GM04503 (cell line): Measurements from ENCODE around the gene KRTAP12-4.
"Not testable (repeated sequence)": the region's sequence is repeated elsewhere in the genome, so short reads cannot be mapped to it uniquely, and the experiment has no call there.

Experiments
- DNase-seq: peaks from one replicate; pipeline ENCODE4 v3.0.0-alpha.2; 2012; ENCODE audit warnings: low read depth

The KRTAP12-4 gene

DNA sequence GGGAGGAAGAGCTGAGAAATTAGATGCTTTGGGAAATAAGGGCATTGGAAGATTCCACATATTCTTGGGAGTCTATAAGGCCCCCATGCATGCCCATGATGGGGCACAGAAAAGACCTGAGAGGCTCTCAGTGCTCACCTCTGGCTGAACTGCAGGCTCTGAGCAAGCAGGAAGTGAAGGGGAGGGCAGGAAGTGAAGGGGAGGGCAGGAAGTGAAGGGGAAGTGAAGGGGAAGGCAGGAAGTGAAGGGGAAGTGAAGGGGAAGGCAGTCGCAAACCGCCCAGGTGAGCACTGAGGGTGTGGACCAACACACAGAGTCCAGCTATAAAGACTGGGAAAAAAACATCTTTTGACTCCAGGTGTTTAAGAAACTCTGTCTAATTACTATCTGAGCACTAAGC is 24.0 kb downstream of the KRTAP12-4 start:
- DNase-seq = no peak

DNA sequence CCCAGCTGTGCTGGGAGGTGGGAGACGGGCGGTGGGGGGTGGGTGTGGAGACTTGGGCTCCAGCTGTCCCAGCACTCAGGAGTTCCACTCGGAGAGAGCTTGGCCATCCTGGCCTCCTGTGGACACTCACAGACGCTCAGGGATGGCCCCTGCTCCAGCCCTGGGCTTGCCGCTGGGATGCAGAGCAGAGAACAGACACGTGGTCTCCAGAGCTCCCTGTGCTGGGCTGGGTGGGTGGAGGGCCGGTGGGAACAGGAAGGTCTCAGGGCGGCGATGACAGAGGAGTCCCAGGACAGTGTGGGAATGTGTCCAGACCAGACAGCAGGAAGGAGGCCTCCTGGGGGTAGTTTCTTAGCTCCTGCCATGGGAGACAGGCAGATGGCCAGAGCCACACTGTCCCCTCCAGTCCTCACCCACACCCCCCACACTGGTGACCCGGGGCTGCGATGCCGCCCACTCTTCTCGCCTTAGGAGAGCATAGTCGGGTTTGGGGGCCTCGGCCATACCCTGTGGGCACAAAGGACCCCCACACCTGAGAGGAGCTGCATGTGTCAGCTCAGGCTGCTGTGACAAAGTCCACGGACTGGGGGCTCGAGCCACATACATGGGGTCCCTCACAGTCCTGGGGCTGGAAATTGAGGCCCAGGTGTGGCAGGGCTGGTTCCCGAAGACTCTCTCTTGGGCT is 25.6 kb downstream of the KRTAP12-4 start:
- no peak for DNase-seq

DNA sequence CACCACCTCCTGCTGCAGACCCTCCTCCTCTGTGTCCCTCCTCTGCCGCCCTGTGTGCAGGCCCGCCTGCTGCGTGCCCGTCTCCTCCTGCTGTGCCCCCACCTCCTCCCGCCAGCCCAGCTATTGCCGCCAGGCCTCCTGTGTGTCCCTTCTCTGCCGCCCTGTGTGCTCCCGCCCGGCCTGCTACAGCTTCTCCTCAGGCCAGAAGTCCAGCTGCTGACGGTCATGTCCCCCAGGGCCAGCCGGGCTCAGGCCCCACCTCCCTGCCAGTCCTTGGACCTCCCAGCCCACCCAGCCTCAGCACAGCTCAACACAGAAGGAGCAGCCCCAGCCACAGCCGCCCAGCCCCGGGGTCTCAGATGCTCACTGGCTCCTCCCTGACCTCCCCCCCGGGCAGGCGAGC is 26.6 kb downstream of the KRTAP12-4 start:
- DNase-seq = not testable (repeated sequence)

DNA sequence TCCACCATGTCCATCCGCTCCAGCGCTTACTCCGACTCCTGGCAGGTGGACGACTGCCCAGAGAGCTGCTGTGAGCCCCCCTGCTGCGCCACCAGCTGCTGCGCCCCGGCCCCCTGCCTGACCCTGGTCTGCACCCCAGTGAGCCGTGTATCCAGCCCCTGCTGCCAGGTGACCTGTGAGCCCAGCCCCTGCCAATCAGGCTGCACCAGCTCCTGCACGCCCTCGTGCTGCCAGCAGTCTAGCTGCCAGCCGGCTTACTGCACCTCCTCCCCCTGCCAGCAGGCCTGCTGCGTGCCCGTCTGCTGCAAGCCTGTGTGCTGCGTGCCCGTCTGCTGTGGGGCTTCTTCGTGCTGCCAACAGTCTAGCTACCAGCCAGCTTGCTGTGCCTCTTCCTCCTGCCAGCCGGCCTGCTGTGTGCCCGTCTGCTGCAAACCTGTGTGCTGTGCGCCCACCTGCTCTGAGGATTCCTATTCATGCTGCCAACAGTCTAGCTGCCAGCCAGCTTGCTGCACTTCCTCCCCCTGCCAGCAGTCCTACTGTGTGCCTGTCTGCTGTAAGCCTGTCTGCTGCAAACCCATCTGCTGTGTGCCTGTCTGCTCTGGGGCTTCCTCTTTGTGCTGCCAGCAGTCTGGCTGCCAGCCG is 27.2 kb downstream of the KRTAP12-4 start:
- not testable (repeated sequence) for DNase-seq

DNA sequence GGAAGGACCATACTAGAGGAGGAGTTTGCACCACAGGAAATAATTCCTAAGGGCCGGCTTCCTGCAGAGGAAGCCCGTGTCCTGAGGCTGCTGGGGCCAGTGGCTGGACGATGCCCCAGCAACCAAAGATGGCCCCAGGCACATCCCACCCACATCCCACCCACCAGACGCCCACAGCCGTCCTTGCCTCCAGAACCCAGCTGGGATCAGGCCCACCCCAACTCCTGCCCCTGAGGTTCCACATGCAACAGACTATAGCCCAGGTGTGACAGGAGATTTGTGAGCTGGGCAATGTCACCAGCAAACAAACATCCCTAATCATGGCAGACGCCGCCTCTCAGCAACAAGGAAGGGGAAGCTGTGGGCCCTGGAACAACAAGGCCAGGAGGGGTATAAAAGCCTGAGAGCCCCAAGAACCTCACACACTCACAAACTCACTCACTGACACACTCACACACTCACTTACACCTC is 27.8 kb downstream of the KRTAP12-4 start, which contains the start of gene KRTAP10-9:
KRTAP10-9 (plus strand) TSS at position 421 of the 471 bp plus-strand sequence. CDS start 79 bp downstream, outside the sequence.
- no peak for DNase-seq

DNA sequence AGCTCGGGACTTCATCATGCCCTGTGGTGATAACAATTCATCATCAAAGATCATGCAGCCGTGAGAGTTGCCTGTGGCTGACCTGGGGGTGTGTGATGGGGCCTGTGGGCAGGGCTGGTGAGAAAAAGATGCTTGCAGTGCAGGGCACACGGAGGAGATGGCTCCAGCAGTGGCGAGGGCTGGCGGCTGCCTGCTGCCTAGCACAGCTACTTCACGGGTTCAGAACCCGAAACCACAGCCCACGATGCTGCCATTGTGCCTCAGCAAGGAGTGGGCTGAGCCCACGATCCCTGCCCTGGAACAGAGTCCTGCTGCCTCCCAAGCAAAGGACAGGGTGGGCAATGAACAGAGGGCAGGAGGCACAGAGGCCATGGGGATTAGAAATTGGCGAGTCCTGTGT is 28.2 kb downstream of the KRTAP12-4 start:
- DNase-seq = no peak

DNA sequence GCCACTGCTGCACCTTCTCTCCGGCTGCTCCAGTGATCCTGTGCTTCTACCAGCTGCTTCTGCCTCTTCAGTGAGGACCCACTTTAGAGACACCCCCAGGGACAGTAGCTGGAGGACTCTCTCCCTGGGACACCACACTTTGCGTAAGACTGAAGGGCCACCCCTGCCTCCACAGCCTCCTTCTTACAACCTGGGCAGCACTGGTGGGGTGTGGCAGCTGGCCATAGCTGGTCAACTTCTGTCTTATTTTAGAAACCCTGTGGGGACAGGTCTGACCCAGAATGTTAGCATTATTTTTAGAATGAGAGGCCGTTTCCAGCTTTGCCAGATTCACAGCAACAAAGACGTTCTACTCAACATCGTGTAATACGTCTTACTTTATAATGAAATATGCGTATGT is 28.7 kb downstream of the KRTAP12-4 start:
- no peak for DNase-seq

DNA sequence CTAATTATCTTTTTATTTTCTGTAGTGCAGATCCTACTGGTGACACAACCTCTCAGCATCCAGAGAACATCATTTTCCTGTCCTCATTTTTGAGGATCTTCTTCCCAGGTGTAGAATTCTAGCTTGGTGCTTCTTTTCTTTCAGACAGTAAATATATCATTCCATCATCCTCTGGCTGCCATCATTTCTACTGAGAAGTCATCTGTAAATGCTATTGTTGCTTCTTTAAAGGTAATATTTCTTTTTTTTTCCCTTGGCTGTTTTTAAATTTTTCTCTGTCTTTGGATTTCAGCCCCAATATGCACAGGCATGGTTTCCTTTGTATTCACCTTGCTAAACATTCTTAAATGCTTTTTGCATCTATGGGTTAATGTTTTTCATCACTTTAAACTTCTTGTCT is 30.9 kb downstream of the KRTAP12-4 start:
- no peak for DNase-seq

DNA sequence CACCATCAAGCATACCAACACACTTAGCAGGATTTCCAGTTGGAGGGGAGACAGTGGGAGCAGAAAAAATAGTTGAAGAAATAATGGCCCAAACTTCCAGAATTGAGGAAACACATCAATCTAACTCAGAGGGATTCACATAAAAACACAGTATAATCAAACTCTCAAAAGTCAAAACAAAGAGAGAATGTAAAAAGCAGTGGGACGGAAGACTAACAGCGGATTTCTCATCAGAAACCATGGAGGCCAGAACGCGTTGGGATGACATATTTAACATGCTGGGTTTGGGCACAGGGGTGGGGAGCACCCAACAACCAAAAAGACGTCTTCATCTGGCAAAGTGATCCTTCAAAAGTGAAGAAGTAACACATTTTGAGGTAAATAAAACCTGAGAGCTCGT is 34.6 kb downstream of the KRTAP12-4 start:
- no peak for DNase-seq

DNA sequence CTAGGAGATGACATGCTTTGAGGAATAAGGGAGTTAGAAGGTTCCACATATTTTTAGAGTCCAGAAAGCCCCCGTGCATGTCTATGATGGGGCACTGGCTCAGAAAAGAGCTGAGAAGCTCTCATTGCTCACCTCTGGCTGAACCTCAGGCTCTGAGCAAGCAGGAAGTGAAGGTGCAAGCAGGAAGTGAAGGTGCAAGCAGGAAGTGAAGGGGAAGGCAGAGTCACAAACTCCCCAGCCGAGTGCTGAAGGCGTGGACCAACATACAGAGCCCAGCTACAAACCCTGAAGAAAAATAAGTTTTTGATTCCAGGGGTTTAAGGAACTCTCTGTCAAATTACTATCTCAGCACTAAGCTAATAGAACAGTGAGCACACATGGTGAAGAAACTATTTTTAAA is 35.5 kb downstream of the KRTAP12-4 start:
- no peak for DNase-seq

DNA sequence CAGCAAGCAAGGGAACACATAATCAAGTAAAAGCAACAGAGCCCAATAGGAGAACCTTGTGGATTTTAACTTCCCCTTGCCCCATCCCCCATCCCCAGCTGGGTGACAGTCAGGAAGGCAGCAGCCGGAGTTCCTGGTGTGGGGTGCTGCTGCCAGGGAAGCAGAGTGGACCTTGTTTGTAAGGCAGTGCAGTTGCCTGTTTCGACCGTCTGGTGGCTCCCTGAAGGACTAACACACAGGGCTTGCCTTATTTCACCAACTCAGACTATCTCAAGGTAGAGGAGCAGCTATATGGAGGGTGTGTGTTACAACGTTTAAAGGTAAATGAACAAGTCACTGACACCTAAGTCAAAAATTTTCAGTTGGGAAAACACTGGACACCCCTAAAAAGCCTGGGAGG is 36.0 kb downstream of the KRTAP12-4 start:
- no peak for DNase-seq

DNA sequence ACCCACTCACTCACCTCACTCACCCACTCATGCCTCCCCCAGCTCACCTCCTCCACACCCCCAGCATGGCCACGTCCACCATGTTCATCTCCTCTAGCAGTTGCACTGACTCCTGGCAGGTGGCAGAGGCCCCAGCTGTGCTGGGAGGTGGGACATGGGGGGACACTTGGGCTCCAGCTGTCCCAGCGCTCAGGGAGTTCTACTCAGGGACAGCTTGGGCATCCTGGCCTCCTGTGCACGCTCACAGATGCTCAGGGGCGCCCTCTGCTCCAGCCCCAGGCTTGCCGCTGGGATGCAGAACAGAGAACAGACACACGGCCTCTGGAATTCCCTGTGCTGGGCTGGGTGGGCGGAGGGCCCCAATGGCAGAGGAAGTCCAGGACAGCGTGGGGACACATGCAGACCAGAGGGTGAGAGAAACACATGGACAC is 37.4 kb downstream of the KRTAP12-4 start:
- DNase-seq = no peak

DNA sequence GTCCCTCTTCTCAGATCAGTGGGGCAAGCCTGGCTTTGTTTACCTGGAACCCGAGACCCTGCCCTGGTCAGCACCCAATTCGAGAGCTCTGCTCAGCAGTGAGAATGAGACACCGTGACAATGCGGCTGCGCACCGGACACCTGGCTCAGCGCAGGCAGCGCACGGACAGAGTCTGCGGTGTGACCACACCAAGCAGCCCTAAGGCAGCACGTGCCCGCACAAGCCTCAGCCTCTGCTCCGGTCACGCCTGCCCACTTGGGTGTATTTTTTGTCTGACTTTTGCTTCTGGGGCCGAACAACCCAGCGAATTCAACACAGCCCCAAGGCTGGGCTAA is 37.9 kb downstream of the KRTAP12-4 start:
- DNase-seq = no peak

DNA sequence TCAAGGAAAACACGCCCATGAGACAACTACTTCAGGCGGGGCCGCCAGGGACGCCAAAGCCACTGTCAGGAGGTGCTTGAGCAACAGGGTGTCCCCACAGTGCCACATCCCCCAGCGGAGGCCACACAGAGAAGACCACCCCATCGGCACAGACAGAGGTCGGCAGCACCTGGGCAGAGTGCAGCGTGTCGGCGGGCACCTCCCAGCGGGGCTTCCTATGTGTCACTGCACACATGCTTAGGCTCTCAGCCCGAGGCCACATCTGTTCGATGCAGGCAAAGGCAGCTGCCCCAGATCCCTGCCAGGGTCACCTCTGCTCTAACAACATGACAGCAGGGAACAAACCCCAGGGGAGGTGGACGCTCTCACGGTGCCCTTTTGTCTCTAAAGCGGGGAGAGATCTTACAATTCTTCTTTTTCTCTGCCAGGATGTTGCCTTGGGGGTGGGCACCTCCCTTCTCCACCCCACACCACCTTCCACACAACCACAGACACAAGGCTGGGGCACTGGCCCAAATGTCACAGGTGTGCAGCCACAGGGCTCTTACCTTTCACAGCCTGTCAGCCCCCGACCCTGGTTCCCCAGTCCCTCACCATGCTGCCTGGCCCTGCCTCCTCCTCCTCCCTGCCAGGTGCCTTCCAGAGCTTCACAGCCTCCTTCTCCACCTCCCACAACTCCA is 38.4 kb downstream of the KRTAP12-4 start:
- no peak for DNase-seq

DNA sequence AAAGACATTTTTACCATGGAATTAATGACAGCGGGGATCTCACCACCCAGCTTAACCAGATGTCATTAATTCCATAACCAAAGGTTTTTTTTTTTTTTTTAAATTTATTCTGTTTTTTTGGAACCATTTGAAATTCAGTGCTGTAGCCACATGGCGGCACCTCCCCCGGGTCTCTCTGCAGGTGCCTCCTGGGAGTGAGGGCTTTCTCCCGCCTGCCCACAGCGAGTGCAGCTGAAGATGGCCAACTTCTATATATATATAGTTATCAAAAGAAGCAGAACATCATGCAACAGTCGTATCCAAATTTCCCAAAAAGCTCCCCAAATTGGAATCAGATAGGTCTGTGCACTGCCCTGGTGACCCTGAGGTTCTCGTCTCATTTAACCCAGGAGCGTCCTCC is 39.0 kb downstream of the KRTAP12-4 start:
- no peak for DNase-seq

DNA sequence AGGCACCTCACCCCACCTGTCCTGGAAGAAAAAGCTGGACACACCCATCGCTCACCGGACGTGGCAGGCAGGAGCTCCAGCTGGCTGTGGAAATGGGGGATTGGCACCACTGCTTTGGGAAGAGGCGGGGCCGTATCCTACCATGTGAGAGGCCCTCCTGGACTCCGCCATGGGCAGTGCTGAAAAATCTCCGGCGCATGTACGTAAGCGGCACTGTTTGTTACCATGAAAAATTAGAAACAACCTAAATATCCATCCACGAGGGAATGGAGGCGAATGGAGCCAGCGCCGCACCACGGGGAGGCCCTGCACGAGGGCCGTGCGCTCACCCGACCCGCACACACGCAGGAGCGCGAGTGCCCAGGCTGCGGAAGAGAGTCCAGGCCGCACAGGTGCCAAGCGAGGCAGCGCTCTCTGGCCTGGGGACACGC is 39.5 kb downstream of the KRTAP12-4 start:
- no peak for DNase-seq

DNA sequence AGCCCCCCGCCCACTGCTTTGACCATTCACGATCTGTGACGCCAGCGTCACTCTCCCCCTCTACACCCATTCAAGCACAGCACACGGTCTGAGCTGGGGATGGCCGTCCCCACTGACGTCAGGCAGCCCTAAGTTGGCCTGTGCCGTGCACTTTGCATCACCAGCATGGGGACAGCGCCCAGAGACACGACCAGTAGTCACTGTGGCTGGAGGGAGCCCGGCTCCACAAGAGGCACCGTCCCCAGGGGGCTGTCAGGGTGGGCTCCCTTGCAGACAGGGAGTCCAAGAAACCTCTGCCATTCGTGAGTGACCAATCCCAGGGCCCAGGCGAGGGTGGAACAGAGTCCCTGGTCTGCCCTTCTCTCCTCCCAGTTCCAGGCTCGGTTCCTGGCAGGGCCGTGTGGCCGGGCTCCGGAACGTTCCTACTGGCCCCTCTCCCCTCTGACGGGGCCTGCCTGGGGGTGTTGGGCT is 40.3 kb downstream of the KRTAP12-4 start:
- no peak for DNase-seq

DNA sequence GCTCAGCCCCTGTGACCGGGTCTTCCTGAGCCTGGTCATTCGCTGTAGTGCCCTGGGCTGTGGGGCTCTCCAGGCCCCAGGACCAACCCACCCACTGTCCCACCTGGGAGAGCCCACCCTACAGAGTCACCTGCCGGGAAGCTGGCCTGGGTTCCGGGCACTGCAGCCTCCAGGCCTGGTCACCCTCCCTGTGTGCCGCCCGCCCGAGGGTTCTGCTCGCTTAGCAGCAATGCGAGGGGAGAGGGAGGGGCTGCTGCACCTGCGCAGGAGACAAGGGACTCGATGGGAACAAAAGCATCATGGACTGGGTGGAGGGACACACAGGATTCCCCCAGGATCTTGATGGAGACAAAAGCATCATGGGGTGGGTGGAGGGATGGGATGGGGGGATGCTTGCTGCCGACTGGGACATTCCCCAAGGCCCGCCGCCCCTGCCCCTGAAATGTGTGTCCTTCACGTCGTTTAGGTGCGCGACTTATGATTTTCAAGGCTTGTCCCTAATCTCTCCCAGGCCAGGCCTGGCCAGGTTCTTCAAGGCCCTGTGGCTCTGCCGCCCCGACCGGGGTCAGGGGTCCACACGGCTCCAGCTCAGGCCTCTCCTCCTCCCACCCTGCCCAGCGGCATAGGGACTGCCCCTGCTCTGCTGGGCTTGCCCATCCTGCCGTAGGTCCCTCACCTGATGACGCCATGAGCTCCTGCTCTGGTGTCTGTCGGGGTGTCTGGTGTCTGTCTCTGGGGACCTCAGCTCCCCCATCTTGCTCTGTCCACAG is 40.9 kb downstream of the KRTAP12-4 start:
- DNase-seq = no peak

DNA sequence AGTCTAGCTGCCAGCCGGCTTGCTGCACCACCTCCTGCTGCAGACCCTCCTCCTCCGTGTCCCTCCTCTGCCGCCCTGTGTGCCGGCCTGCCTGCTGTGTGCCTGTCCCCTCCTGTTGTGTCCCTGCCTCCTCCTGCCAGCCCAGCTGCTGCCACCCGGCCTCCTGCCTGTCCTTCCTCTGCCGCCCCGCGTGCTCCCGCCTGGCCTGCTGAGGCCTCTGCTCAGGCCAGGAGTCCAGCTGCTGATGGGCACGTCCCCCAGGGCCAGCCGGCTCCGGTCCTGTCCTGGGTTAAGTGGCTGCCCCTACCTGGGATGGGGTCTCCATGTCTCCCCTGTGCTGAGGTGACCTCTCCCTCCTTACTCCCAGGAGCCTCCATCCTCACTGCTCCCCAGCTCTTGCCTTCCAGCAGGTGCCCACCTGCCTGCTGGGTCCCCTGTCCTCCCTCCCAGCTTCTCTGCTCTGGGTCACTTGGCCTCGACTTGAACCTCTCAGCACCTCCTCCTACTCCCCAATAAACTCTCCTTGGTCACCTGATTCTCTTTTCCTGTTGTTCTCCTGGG is 41.7 kb downstream of the KRTAP12-4 start:
- no peak for DNase-seq

DNA sequence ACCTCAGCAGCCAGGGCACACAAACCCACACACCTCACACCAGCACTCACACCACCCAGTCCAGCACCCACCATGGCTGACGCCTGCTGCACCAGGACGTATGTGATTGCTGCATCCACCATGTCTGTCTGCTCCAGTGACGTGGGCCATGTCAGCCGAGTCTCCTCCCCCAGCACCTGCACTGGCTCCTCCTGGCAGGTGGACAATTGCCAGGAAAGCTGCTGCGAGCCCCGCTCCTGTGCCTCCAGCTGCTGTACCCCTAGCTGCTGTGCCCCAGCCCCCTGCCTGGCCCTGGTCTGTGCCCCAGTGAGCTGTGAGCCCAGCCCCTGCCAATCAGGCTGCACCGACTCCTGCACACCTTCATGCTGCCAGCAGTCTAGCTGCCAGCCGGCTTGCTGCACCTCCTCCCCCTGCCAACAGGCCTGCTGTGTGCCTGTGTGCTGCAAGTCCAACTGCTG is 42.4 kb downstream of the KRTAP12-4 start, which contains the start of gene KRTAP10-8:
KRTAP10-8 (plus strand) TSS at position 51 of the 458 bp plus-strand sequence; CDS start at position 73, 22 bp downstream.
- DNase-seq = no peak

DNA sequence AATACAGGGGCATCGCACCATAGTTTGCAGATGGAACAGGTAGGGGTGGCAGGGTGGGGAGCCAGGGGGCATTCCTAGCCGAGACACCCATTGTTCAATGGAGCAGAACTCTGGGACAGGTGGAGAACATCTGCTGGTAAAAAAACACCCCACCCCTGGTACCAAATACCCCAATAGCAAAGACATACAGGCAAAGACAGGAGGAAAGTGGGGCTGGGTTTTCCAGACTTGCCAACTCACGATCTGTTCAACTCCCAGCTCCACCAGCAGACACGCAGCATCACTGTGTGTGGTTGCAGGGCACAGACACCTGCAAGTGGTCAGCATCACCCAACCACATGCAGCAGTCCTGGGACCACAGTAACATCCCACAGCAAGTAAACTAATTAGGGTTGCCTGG is 42.9 kb downstream of the KRTAP12-4 start:
- no peak for DNase-seq
